ENCODE data around the gene ALKBH6.

Gene ALKBH6

DNA sequence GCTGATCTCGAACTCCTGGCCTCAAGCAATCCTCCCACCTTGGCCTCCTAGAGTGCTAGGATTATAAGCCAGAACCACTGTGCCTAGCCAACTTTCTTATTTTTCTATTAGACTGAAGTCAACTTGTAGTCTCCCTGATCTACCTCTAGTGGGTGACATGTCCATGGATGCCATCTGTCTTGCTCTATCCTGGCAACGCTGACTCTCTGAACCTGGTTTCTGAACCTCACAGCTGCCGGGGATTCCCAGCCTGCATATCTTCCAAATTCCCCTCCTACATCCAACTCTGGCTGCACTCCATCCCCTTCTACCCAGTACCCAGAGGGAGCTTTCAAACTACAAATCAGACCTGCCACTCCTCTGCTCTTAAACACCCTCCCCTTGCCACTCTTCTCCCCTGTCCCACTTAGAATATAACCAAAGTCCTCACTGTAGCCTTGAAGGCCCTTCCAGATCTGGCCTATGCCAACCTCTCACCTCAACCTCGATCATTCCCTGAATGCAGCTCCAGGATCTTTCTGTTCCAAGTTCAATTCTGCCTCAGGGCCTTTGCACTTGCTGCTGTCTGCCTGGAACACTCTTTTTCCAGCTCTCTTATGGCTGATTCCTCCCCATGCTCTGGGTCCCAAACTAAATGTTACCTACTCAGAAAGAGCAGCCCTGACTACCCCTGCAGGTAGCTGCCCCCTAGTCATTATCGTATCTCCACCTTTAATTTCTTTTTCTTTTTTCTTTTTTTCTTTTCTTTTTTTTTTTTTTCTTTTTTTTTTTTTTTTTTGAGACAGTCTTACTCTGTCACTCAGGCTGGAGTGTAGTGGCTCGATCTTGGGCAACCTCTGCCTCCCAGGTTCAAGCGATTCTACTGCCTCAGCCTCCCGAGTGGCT, 16.5 kb upstream of the ALKBH6 start:
- no peak for DNase-seq

- no peak for DNase-seq
Measured at GRCh38 chr19:36028313-36029041, 14.5 kb upstream of the ALKBH6 start.

DNA sequence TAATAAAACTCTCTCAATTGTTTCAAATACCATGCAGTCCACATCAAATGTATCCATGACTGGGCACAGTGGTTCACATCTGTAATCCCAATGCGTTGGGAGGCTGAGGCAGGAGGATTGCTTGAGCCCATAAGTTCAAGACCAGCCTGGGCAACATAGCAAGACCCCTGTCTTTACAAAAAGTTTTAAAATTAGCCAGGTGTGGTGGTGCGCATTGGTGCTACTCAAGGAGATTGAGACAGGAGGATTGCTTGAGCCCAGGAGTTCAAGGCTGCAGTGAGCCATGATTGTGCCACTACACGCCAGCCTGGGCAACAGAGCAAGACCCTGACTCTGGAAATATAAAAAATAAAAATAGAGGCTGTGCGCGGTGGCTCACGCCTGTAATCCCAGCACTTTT, 13.7 kb upstream of the ALKBH6 start:
- no peak for DNase-seq

DNA sequence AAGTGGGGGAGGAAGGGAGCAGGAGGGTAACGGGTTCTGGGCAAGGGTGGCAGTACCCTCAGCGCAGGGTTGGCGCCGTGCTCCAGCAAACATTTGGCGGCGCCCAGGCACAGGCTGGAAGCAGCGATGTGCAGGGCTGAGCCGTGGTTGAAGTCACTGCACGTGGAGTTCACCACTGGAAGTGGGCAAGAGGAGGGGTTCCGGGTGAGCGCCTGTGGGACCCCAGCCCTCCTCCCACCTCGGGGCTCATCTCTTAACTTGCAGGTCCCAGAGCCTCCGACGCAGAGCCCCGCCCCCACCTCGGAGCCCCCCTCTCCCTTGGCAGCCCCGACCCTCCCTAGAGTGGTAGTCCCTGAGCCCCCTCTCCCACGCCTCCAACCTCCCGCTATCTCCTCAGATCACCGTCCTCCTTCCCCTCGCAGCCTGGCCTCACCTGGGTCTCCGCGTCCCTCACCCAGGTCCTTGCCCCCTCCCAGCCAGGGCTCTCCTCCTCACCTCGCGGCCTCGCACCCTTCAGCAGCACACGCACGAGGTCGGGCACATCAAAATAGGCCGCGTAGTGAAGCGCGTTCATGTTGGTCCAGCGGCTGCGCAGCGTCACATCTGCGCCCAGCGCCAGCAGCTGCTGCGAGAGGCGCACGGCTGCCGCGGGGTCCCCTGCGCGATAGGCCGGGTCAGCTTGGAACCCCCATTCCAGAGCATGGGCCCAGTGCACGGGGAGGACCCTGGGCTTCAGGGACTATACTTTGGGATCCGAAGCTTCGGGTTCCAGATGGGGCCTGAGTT, 12.3 kb upstream of the ALKBH6 start:
- no peak for DNase-seq

- DNase-seq: no peak
Measured at GRCh38 chr19:36025541-36025940, 11.5 kb upstream of the ALKBH6 start.

DNA sequence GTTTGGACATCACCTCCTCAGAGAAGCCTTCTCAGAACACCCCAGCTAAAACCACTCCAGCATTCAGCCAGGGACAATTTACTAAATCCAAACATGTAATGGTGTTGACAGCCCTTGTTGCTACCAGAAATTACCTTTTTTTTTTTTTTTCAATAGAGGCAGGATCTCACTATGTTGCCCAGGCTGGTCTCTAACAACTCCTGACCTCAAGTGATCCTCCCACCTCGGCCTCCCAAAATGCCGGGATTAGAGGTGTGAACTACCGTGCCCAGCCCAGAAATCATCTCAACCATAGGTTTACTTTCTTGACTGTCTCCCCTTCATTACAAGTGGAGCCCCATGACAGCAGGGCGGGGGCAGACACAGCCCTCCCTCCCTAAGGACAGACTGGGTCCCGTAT, 9.4 kb upstream of the ALKBH6 start:
- no peak for DNase-seq

- DNase-seq: no peak
Measured at GRCh38 chr19:36019061-36019670, 5.2 kb upstream of the ALKBH6 start.

DNA sequence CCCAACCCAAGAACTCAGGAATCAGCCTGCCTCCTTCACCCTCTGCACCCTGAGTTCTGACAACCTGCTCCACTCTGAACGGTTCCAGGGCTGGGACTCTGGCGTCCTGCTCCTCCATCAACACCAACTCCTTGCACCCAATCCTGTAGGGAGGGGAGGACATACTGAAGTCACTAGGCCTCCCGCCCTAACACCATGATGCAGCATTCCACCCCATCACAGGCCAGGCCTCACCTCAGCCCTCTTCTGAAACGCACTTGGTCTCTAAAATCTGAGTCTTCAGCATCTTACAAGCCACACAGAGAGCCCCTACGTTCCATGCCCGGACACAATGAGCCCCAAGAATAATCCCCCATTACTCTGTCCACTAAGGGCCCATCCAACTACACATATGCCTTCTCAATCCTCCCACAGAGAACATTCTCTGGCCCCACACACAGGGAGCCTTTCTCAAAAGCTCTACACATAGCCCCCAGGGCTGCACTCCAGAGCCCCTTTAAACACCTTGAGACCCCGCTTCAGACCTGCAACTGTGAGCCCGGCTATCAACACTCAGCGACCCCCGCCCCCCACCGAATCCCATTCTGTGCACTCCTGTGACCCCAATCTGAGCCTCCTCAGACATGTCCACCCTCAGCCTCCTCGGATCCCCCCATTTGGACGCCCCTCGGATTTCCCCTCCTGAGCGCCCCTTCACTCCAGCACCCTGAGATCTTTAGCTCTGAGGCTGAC, 567 bp downstream of the ALKBH6 start:
- DNase-seq: no peak

- DNase-seq: no peak
Measured at GRCh38 chr19:36010402-36010801, 3.6 kb downstream of the ALKBH6 start.

GRCh38 chr19:36009633-36010379, 4.2 kb downstream of the ALKBH6 start:
- no peak for DNase-seq

- DNase-seq: peak; percentile 23 to 37
Measured at GRCh38 chr19:36009220-36009619, 4.8 kb downstream of the ALKBH6 start.

DNA sequence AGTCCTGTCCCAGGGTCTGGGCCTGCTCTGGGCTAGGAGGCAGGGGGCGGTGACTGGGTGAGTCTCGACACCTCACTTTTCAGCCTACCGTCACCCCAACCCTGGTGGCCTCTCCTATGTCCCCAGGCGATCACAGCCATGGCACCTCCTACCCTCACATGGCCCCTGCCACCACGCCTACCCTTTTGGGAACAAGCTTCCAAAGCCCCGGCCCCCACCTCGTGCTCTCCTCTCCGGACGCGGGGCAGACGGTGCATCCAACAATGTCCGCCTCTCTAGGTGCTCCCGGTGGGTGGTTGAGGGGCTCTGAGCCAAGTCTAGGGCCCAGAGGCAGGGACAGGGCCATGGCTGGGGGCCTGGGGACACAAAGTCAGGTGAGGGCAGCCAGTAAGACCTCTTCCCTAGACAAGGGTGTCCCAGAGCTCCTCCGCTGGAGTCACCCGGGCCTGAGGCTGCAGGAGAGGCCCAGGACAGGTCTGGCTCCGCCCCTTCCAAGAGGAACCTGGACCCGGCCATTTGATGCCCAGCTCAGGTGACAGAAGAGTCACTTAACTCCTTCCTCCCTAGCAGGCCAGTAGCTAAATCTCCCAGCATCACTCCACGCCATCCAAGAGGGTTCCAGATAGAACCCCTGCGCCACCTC, 5.6 kb downstream of the ALKBH6 start, which contains the start of gene SYNE4:
TSS of gene SYNE4 (minus strand) at position 478 of the 643 bp plus-strand sequence. CDS start at position 346, 132 bp downstream.
- no peak for DNase-seq

DNA sequence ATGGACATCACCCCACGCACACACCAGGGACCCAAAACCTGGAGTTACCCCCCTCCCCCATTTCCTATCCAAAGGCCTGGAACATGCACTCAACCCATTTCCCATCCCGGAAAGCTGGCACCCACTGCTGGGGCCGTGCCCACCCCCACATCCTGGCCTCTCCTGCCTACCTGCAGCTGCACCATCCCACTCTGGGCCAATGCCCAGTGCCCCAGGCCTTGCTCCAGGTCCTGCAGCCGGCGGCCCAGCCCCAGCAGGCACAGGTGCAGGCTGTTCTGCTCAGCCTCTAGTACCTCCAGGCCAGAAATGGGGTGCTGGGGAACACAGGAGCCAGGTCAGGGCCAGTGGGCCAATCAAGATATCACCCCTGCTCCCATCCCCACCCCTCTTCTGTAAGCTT, 7.1 kb downstream of the ALKBH6 start:
- no peak for DNase-seq

DNA sequence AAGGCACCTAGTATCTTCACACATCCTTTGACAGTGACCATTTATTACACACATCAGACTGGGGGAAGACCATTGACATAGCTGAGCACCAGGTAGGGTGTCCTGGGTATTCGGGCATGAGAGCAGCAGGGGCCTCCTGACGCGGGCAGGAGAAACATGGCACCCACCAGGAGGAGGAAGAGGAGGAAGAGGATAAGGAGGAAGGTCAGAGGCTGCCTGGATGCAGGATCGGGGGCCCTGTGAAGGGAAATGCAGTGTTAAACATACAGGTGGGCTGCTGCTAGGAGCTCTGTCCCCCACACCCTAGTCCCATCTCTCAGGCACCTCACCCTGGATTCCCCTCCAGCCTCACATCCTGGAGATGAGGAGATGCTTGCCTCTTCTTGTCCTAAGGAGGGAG, 10.7 kb downstream of the ALKBH6 start:
- DNase-seq: no peak

GRCh38 chr19:36001605-36002004, 12.4 kb downstream of the ALKBH6 start:
- no peak for DNase-seq

- DNase-seq: no peak
Measured at GRCh38 chr19:35996777-35997176, 17.2 kb downstream of the ALKBH6 start.

GRCh38 chr19:35995048-35995993, 18.7 kb downstream of the ALKBH6 start, which contains the start of gene SDHAF1:
SDHAF1 (plus strand) TSS chr19:35995188; CDS start chr19:35995275, 87 bp downstream.
- peak; percentile 92 to 93 for DNase-seq

DNA sequence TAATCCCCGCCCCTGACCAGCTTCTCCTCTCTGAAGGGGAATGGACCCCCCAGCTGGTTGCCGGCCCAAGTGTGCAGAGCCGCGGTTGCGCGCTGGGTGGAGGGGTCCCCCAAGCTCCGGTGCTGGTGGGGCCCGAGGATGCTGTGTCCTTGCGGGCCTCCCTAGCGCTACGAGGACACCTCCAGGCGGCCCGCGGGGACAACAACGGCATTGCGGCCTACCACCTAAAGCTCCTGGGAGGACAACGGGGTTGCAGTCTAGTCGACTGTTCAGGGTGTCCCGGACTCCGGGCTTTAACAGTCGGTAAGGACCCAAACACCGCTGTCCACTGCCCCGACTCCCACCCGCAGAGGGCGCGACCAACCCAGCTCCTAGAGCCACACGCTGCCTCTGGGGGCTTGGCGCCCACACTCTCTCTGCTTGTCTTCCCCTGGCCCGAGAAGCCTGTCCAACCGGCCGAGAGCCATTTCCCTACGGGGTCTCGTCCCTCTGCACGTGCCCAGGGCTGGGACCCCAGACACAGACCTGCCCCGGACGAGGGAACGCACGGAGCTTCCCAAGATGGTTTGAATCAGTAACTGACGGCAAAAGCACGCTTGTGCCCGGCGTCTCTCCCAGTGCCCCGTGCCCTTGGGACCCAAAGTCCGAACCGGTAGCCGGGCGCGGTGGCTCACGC, 20.0 kb downstream of the ALKBH6 start:
- no peak for DNase-seq

Measured in CD4-positive, alpha-beta T cell treated with Interleukin-4 for 1 hour (primary cell).